B cell (primary cell): ENCODE data around the gene PPP3R2. TPM values are rescaled to one million over a fixed set of nuclear protein-coding genes. Genes with fewer than 3 reads are reported as not detected.

Source experiments
- ATAC-seq: fragments of 200-7000 bp; cut with Tn5 transposase; one replicate; pipeline ENCODE4 v1.10.0; 2021; ENCODE audit warnings: low read depth, mild to moderate bottlenecking, moderate number of reproducible peaks, moderate library complexity
- CTCF ChIA-PET: fragments of 350-600 bp; sonication (Branson Sonifier 250); formaldehyde crosslinking; loops from one replicate; lab custom pipeline; 2021; ENCODE audit warnings: antibody characterized with exemption, inconsistent platforms; lab: Charles Lee
- POLR2A ChIA-PET: fragments of 350-600 bp; sonication (Branson Sonifier 250); formaldehyde crosslinking; loops from one replicate; lab custom pipeline; 2021; ENCODE audit warnings: antibody characterized with exemption; lab: Charles Lee
- DNase-seq: peaks from one replicate; pipeline ENCODE4 v3.0.0; 2013
- H2AFZ ChIP-seq: 2 replicates; pipeline ENCODE4 v1.6.1; 2012; ENCODE audit warnings: mild to moderate bottlenecking, low read depth, low read length; ENCODE audit not compliant: insufficient read depth, poor library complexity, severe bottlenecking
- H3K27ac ChIP-seq, 2 donors: 1 replicate in 1 of 2; 2 replicates in 1 of 2; pipeline ENCODE4 v1.5.1; 2012 to 2013; ENCODE audit warnings: low read length in 2 of 2, mild to moderate bottlenecking in 2 of 2, moderate library complexity in 1 of 2
- H3K27me3 ChIP-seq, 4 experiments: fragments of 200-600 bp in 1 of 4; sonication (generic) in 1 of 4; replicated peaks in 1 of 4; 1 replicate in 2 of 4; 2 replicates in 2 of 4; pipeline versions ENCODE4 v1.6.1 to v1.7.0; 2013 to 2016; ENCODE audit warnings: low read length in 3 of 4, mild to moderate bottlenecking in 2 of 4, mixed read lengths in 1 of 4, moderate library complexity in 1 of 4; ENCODE audit not compliant: insufficient read depth in 4 of 4, control insufficient read depth in 3 of 4; ENCODE audit errors: control extremely low read depth in 1 of 4
- H3K36me3 ChIP-seq, 2 experiments: replicated peaks in 1 of 2; 1 replicate in 1 of 2; 2 replicates in 1 of 2; pipeline versions ENCODE4 v1.6.1 to v1.7.1; 2013; ENCODE audit warnings: low read length in 1 of 2; ENCODE audit not compliant: insufficient read depth in 2 of 2, control insufficient read depth in 1 of 2; ENCODE audit errors: control extremely low read depth in 1 of 2, extremely low read depth in 1 of 2
- H3K4me1 ChIP-seq, 2 donors: fragments of 200-600 bp in 1 of 2; sonication (generic) in 1 of 2; 1 replicate in 1 of 2; 2 replicates in 1 of 2; pipeline versions ENCODE4 v1.5.1 to v1.6.1; 2013 to 2017; ENCODE audit warnings: low read length in 2 of 2; ENCODE audit not compliant: control insufficient read depth in 2 of 2, insufficient read depth in 2 of 2
- H3K4me2 ChIP-seq: replicated peaks from 2 replicates; pipeline ENCODE3; 2012; ENCODE audit warnings: mild to moderate bottlenecking, low read depth, low read length; ENCODE audit not compliant: poor library complexity, severe bottlenecking
- H3K4me3 ChIP-seq, 5 experiments: fragments of 200-600 bp in 1 of 5; sonication (generic) in 1 of 5; 1 replicate in 3 of 5; 2 replicates in 2 of 5; pipeline versions ENCODE4 v1.5.1 to v1.7.0; 2011 to 2016; ENCODE audit warnings: low read length in 4 of 5, mild to moderate bottlenecking in 4 of 5, low read depth in 2 of 5, control low read depth in 1 of 5, moderate library complexity in 1 of 5; ENCODE audit not compliant: insufficient read depth in 1 of 5; ENCODE audit errors: control extremely low read depth in 1 of 5, extremely low read depth in 1 of 5
- H3K79me2 ChIP-seq: fragments of 200-600 bp; sonication (generic); one replicate; pipeline ENCODE4 v1.6.0; 2016; ENCODE audit warnings: low read length; ENCODE audit not compliant: control insufficient read depth, insufficient read depth
- H3K9ac ChIP-seq: fragments of 200-600 bp; sonication (generic); 2 replicates; pipeline ENCODE4 v1.6.1; 2017; ENCODE audit warnings: mild to moderate bottlenecking, low read length, moderate library complexity
- H3K9me3 ChIP-seq, 3 donors: one replicate each; pipeline versions ENCODE4 v1.6.1 to v1.7.1; 2013; ENCODE audit warnings: low read length in 2 of 3; ENCODE audit not compliant: control insufficient read depth in 2 of 3, insufficient read depth in 1 of 3; ENCODE audit errors: control extremely low read depth in 1 of 3
- H4K20me1 ChIP-seq: 2 replicates; pipeline ENCODE4 v1.6.0; 2012; ENCODE audit warnings: mild to moderate bottlenecking, low read length; ENCODE audit not compliant: insufficient read depth, control insufficient read depth, poor library complexity, severe bottlenecking
- H3K27ac Mint-ChIP-seq: one replicate; pipeline ENCODE4 v1.8.0; 2021; ENCODE audit warnings: mixed read lengths
- H3K27me3 Mint-ChIP-seq: one replicate; pipeline ENCODE4 v1.8.0; 2021; ENCODE audit warnings: mixed read lengths
- H3K4me1 Mint-ChIP-seq: one replicate; pipeline ENCODE4 v1.8.0; 2021; ENCODE audit warnings: mixed read lengths
- H3K4me3 Mint-ChIP-seq: one replicate; pipeline ENCODE4 v1.8.0; 2021; ENCODE audit warnings: mixed read lengths
- H3K9me3 Mint-ChIP-seq: one replicate; pipeline ENCODE4 v1.8.0; 2022; ENCODE audit warnings: mixed read lengths; ENCODE audit not compliant: insufficient read depth
- CTCF ChIP-seq: fragments of 200-600 bp; IDR thresholded peaks from one replicate; pipeline ENCODE4 v1.8.0; 2022; ENCODE audit warnings: antibody characterized with exemption, mild to moderate bottlenecking
- EZH2 ChIP-seq: IDR thresholded peaks from 2 replicates; pipeline ENCODE4 v1.6.1; 2012; ENCODE audit warnings: borderline replicate concordance, low read depth, mild to moderate bottlenecking, moderate library complexity, low read length; ENCODE audit not compliant: insufficient read depth, poor library complexity, severe bottlenecking
- WGBS: methylation state at CpG from one replicate; pipeline ENCODE4 v1.1.5; 2013; ENCODE audit warnings: missing lambda C conversion rate; ENCODE audit not compliant: insufficient coverage; 5-methylcytosine and 5-hydroxymethylcytosine counted together
- intact Hi-C: fragments of 100-400 bp; cut with micrococcal nuclease; formaldehyde crosslinking; loops from one replicate; pipeline ENCODE4 v1.10.0; 2022
- polyA plus RNA-seq: library from polyadenylated mRNA; depleted of rRNA; stranded (reverse); fragments of >200 nt; gene quantifications from 2 replicates; pipeline ENCODE4 v1.2.3, GENCODE V29; 2012
- total RNA-seq, 2 donors: library from RNA; stranded (reverse); fragments of 120-200 nt in 1 of 2; gene quantifications; 1 replicate in 1 of 2; 2 replicates in 1 of 2; pipeline versions ENCODE4 v1.2.3 to v1.2.4, GENCODE V29; 2013 to 2022

The PPP3R2 gene
- total and polyA plus RNA-seq, 2 donors (not counting 1 experiment from before 2014, with no cell fraction given): not detected

GRCh38 chr9:101601904-101602765 is 7.4 kb upstream of the PPP3R2 start:
- peak; percentile 74 for TF ChIP-seq CTCF
- no peak for TF ChIP-seq EZH2
- no peak overlapping the region for H3K27ac ChIP-seq
- H3K9me3 ChIP-seq: no peaks in the 10 kb centered on the region
- peak overlapping the region; percentile 49 for H3K4me2 ChIP-seq
- peaks cover 30% of the 10 kb centered on the region for H3K27me3 Mint-ChIP-seq
- no peak overlapping the region for H3K4me3 ChIP-seq
- WGBS: 60% methylated on average over 2 of the region's 11 CpGs
- no peak overlapping the region for H3K27ac Mint-ChIP-seq
- ChIA-PET CTCF (interaction anchor here (0.8 to 1.5 kb wide), 3 partner anchors 9 to 57 kb away, joined by 3 to 4 read pairs (median 3); no protein-coding TSS in a partner anchor), POLR2A (no interaction called here)
- no peaks in the 10 kb centered on the region for H3K9me3 Mint-ChIP-seq
- intact Hi-C loops: no loop called here
- H3K9ac ChIP-seq: peak overlapping the region; percentile 15
- H3K4me1 ChIP-seq: peaks cover 3% of the 10 kb centered on the region in 2 donors
- H3K36me3 ChIP-seq: no peaks in the 10 kb centered on the region
- no peaks in the 10 kb centered on the region for H4K20me1 ChIP-seq
- H3K4me3 Mint-ChIP-seq: peak overlapping the region; percentile 51
- H3K79me2 ChIP-seq: no peaks in the 10 kb centered on the region
- H2AFZ ChIP-seq: peak overlapping the region; percentile 57
- H3K27me3 ChIP-seq: peaks cover 0 to 11% (median 0%) of the 10 kb centered on the region in 4 experiments
- DNase-seq (peak; percentile 32), ATAC-seq (no peak)
- peaks cover 4% of the 10 kb centered on the region for H3K4me1 Mint-ChIP-seq

- H3K4me1 Mint-ChIP-seq: no peaks in the 10 kb centered on the region
- Histone ChIP-seq H3K4me1 (no peaks in the 10 kb centered on the region), H2AFZ (no peak overlapping the region), H3K9me3 (no peaks in the 10 kb centered on the region), H3K27me3 (no peaks in the 10 kb centered on the region), H4K20me1 (no peaks in the 10 kb centered on the region), H3K36me3 (no peaks in the 10 kb centered on the region), H3K9ac (no peak overlapping the region), H3K79me2 (no peaks in the 10 kb centered on the region), H3K27ac (no peak overlapping the region), H3K4me2 (no peak overlapping the region), H3K4me3 (no peak overlapping the region)
- WGBS: 92% methylated on average over 2 of the region's 2 CpGs
- no peaks in the 10 kb centered on the region for H3K9me3 Mint-ChIP-seq
- DNase-seq: no peak
- ATAC-seq: no peak
- intact Hi-C loops: no loop called here
- TF ChIP-seq EZH2 (no peak), CTCF (no peak)
- peaks cover 14% of the 10 kb centered on the region for H3K27me3 Mint-ChIP-seq
- H3K27ac Mint-ChIP-seq: no peak overlapping the region
- POLR2A ChIA-PET: no interaction called here
- CTCF ChIA-PET: interaction anchor here (1.7 kb wide), 1 partner anchor 8 kb away, joined by 4 read pairs; no protein-coding TSS in a partner anchor
- no peak overlapping the region for H3K4me3 Mint-ChIP-seq
Observed at GRCh38 chr9:101593345-101593744, 1.4 kb downstream of the PPP3R2 start.
